ENCODE data around the gene SH3YL1.

SH3YL1 gene

DNA sequence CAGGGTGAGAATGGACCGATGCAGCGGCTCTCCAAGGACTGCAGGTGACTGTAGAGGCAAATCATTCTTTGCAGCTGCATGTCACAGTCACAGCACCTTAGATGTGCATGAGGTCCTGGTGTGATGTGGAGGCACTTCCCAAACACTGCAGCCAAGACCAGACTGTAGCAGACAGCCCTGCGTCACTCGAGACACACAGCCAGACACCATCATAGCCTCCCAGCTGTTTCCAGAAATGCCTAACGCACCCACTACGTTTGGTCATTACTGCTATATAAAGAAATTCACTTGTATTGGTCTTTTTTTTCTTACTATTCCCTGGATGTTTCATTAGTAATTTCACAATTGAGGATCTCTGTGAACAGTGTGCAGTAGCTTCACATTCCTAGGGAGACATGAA lies 60.9 kb downstream of the SH3YL1 start:
- TF ChIP-seq, protein P1, sequence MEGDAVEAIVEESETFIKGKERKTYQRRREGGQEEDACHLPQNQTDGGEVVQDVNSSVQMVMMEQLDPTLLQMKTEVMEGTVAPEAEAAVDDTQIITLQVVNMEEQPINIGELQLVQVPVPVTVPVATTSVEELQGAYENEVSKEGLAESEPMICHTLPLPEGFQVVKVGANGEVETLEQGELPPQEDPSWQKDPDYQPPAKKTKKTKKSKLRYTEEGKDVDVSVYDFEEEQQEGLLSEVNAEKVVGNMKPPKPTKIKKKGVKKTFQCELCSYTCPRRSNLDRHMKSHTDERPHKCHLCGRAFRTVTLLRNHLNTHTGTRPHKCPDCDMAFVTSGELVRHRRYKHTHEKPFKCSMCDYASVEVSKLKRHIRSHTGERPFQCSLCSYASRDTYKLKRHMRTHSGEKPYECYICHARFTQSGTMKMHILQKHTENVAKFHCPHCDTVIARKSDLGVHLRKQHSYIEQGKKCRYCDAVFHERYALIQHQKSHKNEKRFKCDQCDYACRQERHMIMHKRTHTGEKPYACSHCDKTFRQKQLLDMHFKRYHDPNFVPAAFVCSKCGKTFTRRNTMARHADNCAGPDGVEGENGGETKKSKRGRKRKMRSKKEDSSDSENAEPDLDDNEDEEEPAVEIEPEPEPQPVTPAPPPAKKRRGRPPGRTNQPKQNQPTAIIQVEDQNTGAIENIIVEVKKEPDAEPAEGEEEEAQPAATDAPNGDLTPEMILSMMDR (IDR thresholded peaks at IDR 0.05) = no peak
- TF ChIP-seq ZFX (IDR thresholded peaks at IDR 0.05; ENCODE audit: borderline replicate concordance) = no peak
- H3K27ac ChIP-seq = no peak overlapping the region

DNA sequence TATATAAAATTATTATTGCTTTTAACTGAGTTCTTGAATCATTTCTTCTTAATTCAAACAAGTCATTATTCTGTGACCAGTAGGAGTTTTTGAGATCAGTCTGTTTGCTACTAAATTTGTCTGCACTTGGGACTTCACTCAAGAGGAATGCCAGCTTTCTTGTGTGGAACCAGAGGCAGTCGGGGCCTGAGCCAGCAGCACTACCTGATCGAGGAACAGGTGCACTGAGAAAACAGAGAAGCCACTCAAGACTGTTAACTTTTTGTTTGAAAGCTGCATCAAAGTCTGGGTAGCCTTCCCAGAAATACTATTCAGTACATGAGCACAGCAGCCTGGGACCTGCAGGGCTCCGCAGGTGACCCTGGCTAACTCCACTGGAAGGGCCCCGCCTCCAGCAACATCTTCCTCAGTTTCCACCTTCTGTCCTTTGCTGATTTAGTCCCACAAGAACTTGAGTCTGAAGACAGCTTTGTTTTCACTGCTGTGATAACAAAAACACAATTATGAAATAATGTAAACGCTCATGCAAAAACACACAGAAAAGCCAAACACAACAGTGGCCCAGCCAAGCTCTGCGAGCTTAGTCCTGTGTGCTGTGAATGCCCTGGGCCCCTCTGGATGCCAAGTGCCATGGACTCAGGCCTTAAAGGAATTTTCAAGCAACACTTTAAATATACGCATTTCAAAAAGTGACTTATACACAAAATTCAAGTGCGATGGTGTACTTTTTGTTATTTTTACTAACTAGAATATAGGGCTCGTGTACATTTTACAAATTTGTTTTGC lies 62.0 kb downstream of the SH3YL1 start:
- H3K27ac ChIP-seq = no peak overlapping the region
- TF ChIP-seq, protein P1 (IDR thresholded peaks at IDR 0.05) = no peak
- TF ChIP-seq ZFX (IDR thresholded peaks at IDR 0.05; ENCODE audit: borderline replicate concordance) = no peak

DNA sequence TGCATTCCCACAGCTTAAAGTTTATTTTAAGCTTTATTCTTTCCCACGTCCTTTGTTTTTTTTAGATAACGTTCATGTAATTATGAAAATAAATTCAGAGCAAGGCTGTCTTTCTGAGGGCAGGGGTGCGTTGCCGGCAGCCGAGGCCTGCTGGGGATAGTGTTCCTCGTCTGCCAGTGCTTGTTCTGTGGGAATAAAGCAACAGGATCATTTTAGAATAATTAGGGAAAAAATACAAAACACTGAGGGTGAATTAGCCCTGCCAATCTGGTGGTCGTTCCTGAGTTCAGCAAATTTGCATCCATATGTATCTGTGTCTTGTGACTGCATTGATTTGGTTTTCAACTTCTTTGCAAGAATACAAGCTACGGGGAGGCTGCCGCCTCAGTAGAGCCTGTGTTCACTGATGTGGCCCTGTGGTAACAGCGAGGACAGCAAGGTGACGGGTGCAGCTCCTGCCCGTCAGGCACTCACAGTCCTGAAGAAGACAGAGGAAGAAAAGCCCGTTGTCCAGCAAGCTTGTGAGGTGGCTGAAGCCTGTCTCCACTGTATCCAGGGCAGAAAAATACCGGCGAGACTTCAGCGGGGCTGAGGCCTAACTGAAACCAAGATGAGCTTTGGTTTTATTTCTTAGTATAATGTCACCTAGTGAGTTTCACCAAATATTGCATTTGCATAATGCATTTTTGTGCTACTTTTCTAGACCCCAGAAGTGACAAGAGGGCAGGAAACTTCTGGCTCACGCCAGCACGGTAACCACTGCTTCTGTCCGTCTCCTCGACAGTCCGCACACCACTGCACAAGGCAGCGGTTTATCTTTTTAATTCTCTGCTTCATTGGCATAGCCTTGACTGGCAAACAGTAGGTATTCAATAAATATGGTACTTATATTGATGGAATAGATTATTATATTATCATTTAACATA lies 64.5 kb downstream of the SH3YL1 start:
- TF ChIP-seq, protein P1 (IDR thresholded peaks at IDR 0.05) = no peak
- TF ChIP-seq ZFX (IDR thresholded peaks at IDR 0.05; ENCODE audit: borderline replicate concordance) = no peak
- no peak overlapping the region for H3K27ac ChIP-seq

DNA sequence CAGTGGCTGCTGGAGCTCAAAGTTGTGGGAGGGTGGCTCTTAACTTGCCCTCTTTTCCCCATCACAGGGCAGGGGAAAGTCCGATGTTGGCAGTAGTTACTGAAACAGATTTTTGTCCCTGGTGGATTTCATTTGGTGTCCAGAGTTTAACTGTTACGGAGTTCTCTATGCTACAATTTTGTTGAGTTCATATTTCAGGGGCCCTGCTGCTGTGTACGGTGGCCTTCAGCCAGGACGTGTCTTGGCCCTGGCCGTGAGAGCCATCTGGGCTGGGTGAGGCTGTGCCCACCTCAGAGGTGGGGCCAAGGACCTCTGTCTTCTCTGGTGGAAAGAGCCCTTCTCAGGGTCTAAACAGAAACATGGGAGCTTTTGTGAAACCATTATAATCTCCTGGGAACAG lies 67.4 kb downstream of the SH3YL1 start:
- no peak for TF ChIP-seq ZFX (IDR thresholded peaks at IDR 0.05; ENCODE audit: borderline replicate concordance)
- TF ChIP-seq, protein P1 (IDR thresholded peaks at IDR 0.05) = no peak
- no peak overlapping the region for H3K27ac ChIP-seq

DNA sequence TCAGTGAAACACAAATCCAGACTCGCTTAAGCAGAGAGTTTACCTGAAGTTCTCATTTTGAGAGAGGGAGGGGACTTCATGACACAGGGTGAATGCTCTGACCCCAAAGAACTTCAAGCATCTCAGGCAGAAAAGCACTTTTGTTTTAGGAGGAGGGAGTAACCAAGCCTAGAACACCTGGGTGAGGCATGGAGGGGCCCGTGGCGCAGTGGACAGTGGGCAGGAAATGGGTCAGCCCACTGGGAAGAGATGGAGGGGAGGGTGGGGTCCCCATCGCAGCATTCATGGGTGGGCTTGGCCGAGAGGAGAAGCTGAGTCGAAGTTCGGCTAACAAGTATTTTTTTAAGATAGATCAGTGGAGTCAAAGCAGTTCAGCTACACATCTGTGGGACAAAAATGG lies 67.9 kb downstream of the SH3YL1 start:
- no peak overlapping the region for H3K27ac ChIP-seq
- no peak for TF ChIP-seq ZFX (IDR thresholded peaks at IDR 0.05; ENCODE audit: borderline replicate concordance)
- TF ChIP-seq, protein P1 (IDR thresholded peaks at IDR 0.05) = no peak

DNA sequence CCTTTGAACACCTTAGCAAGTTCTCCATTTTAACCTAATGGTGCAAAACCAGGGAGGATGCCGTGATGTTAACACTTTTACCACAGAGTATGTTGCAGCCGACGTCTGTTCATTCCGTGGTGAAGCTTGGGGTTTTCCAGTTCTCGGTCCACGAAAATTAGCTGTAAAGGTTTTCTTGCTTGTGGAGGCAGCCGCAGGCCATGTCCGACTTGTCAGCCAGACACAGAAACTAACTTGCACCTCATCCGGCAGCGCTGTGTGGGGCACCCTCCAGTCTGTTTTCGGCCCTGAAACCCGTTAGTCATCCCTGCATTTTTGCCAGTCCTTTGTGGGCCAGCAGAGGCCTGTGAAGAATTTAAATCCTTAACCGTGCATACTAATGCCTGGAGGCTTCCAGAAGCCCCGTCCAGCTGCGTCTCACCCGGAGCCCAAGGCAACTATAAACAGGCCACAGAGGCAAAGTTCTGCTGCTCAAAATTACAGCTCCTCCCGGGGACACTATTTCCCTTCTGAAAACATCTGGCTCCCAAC lies 70.6 kb downstream of the SH3YL1 start:
- TF ChIP-seq, protein P1 (IDR thresholded peaks at IDR 0.05) = no peak
- TF ChIP-seq ZFX (IDR thresholded peaks at IDR 0.05; ENCODE audit: borderline replicate concordance) = no peak
- no peak overlapping the region for H3K27ac ChIP-seq

Data from 22Rv1 (cell line).